ENCODE results near the gene ARID1A. TPM values are rescaled to one million over a fixed set of nuclear protein-coding genes. Genes with fewer than 3 reads are reported as not detected.

The ARID1A gene
- total RNA-seq, 1 experiment from 2014 or later, result 60.5 TPM

GRCh38 chr1:26689504-26689903 is 6.3 kb upstream of the ARID1A start:
- Histone ChIP-seq H2AFZ (no peak overlapping the region), H3K4me1 (replicated peaks; ENCODE audit: insufficient read depth) (peaks cover 20% of the 10 kb centered on the region), H3K79me2 (ENCODE audit: low read depth) (peaks cover 4% of the 10 kb centered on the region; the same call in 1 of the 2 replicates), H3F3A (ENCODE audit: insufficient read depth, low read depth) (peaks cover 24% of the 10 kb centered on the region), H3K27me3 (ENCODE audit: insufficient read depth, low read depth) (no peaks in the 10 kb centered on the region), H4K20me1 (ENCODE audit: insufficient read depth) (no peaks in the 10 kb centered on the region), H3K36me3 (ENCODE audit: low read depth) (no peaks in the 10 kb centered on the region), H3K4me3 (no peak overlapping the region), H3K9me2 (ENCODE audit: insufficient read depth) (no peaks in the 10 kb centered on the region), H3K27ac (no peak overlapping the region), H3K4me2 (no peak overlapping the region), H3K9me3 (ENCODE audit: insufficient read depth, low read depth) (no peaks in the 10 kb centered on the region)
- intact Hi-C loops (cut with micrococcal nuclease; ENCODE audit: unreplicated experiment), result no loop called here
- DNase-seq, result no peak
- ChIA-PET CTCF (interaction anchor here (0.6 kb wide), 2 partner anchors 12 to 20 kb away, joined by 6 to 19 read pairs; no protein-coding TSS in a partner anchor), POLR2A (ENCODE audit: unreplicated experiment) (no interaction called here)
- BruUV-seq (replicated peaks), result no TSS peak
- TF ChIP-seq EZH2 (IDR thresholded peaks at IDR 0.05; ENCODE audit: low read depth) (no peak), CTCF (conservative IDR thresholded peaks at IDR 0.05) (no peak)

DNA sequence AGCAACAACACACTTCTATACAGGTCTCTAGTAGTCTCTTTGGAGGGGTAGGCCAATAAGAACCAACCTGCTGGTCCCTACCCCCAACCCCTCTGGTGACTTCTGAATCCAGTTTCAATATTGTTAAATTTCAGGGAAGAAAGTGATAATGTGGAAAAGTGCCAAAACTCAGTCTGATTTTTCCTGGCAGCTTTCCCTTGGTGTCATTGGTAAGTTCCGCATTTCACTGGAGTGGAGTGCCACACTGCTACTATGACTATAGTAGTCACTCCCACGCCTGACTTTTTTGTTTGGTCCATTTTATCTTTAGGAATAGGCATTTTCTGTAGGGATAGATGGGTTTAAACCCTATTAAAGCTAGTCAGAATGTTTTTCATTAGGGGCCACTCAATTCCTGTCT is 5.7 kb upstream of the ARID1A start:
- no peaks in the 10 kb centered on the region for H4K20me1 ChIP-seq (ENCODE audit: insufficient read depth)
- ChIA-PET POLR2A (ENCODE audit: unreplicated experiment) (no interaction called here), CTCF (no interaction called here)
- H3K4me1 ChIP-seq (replicated peaks; ENCODE audit: insufficient read depth), result peaks cover 27% of the 10 kb centered on the region
- H3K36me3 ChIP-seq (ENCODE audit: low read depth), result no peaks in the 10 kb centered on the region
- intact Hi-C loops (cut with micrococcal nuclease; ENCODE audit: unreplicated experiment), result loop anchor here (5.0 to 10.0 kb wide), 2 partner anchors 62 to 175 kb away; partner anchors contain the start of gene SFN
- H3K4me2 ChIP-seq, result no peak overlapping the region
- peaks cover 24% of the 10 kb centered on the region for H3F3A ChIP-seq (ENCODE audit: insufficient read depth, low read depth)
- H2AFZ ChIP-seq, result no peak overlapping the region
- H3K4me3 ChIP-seq, result no peak overlapping the region
- H3K27me3 ChIP-seq (ENCODE audit: insufficient read depth, low read depth), result no peaks in the 10 kb centered on the region
- peaks cover 11% of the 10 kb centered on the region for H3K79me2 ChIP-seq (ENCODE audit: low read depth)
- H3K27ac ChIP-seq, result no peak overlapping the region
- H3K9me2 ChIP-seq (ENCODE audit: insufficient read depth), result no peaks in the 10 kb centered on the region
- no TSS peak for BruUV-seq (replicated peaks)
- no peak for TF ChIP-seq EZH2 (IDR thresholded peaks at IDR 0.05; ENCODE audit: low read depth)
- no peaks in the 10 kb centered on the region for H3K9me3 ChIP-seq (ENCODE audit: insufficient read depth, low read depth)
- DNase-seq, result no peak

DNA sequence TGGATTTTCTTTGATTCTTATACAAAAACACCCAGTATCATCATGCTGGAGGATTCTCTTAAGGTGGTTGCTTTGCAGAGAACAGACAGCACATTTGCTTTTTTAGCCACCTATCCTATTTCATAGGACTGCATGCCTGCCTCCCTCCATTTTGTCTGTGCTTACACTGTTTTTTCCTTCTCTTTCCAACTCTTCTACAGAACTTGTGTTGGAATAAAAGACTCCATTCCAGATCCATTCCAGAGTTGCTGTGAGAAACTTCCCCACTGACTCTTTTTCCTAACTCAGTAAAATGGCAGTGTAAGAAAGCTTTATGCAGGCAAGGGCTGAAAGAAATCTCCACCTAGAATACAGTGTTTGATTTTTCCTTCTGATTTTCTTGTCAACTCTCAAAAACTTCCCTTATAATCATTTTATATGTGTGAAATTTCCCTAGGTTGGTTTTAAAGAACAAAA is 5.2 kb upstream of the ARID1A start:
- Histone ChIP-seq H3K4me2 (no peak overlapping the region), H3K4me1 (replicated peaks; ENCODE audit: insufficient read depth) (peaks cover 27% of the 10 kb centered on the region), H3F3A (ENCODE audit: insufficient read depth, low read depth) (peaks cover 24% of the 10 kb centered on the region), H2AFZ (no peak overlapping the region), H3K36me3 (ENCODE audit: low read depth) (no peaks in the 10 kb centered on the region), H4K20me1 (ENCODE audit: insufficient read depth) (no peaks in the 10 kb centered on the region), H3K9me2 (ENCODE audit: insufficient read depth) (no peaks in the 10 kb centered on the region), H3K9me3 (ENCODE audit: insufficient read depth, low read depth) (no peaks in the 10 kb centered on the region), H3K4me3 (no peak overlapping the region), H3K27ac (no peak overlapping the region), H3K27me3 (ENCODE audit: insufficient read depth, low read depth) (no peaks in the 10 kb centered on the region), H3K79me2 (ENCODE audit: low read depth) (peaks cover 12% of the 10 kb centered on the region)
- no peak for DNase-seq
- TF ChIP-seq EZH2 (IDR thresholded peaks at IDR 0.05; ENCODE audit: low read depth), result no peak
- no peak for TF ChIP-seq CTCF (conservative IDR thresholded peaks at IDR 0.05)
- ChIA-PET POLR2A (ENCODE audit: unreplicated experiment) (interaction anchor here (0.6 kb wide), 1 partner anchor 186 kb away, joined by 3 read pairs; no protein-coding TSS in a partner anchor), CTCF (no interaction called here)
- intact Hi-C loops (cut with micrococcal nuclease; ENCODE audit: unreplicated experiment), result loop anchor here (5.0 to 10.0 kb wide), 2 partner anchors 62 to 174 kb away; partner anchors contain the start of gene SFN
- BruUV-seq (replicated peaks), result no TSS peak

Data from PC-9 (cell line).